A204.1 (cell line): Measurements from ENCODE around the gene NBDY.
"Not testable (repeated sequence)": the region's sequence is repeated elsewhere in the genome, so short reads cannot be mapped to it uniquely, and the experiment has no call there.

Experiments used
- FAIRE-seq: peaks from 2 replicates; lab custom pipeline; 2012; peaks lifted over from hg19 to GRCh38; lab: Jason Lieb, UNC

The NBDY gene

GRCh38 chrX:56729152-56729850 lies at the start of gene NBDY:
Gene NBDY (plus strand): TSS chrX:56729243. CDS start chrX:56729354, 111 bp downstream.
- no peak for FAIRE-seq

- FAIRE-seq, result not testable (repeated sequence)
Observed at GRCh38 chrX:56704530-56704929, 24.5 kb upstream of the NBDY start.

- peak; percentile 97 for FAIRE-seq
Observed at GRCh38 chrX:56726605-56727004, 2.4 kb upstream of the NBDY start.

- FAIRE-seq, result no peak
Observed at GRCh38 chrX:56727531-56727930, 1.5 kb upstream of the NBDY start.

- peak; percentile 27 for FAIRE-seq
Observed at GRCh38 chrX:56728321-56728720, 722 bp upstream of the NBDY start.

- peak; percentile 70 for FAIRE-seq
Observed at GRCh38 chrX:56728752-56729151, 291 bp upstream of the NBDY start.

- FAIRE-seq, result no peak
Observed at GRCh38 chrX:56733459-56734046, 4.5 kb downstream of the NBDY start.

GRCh38 chrX:56736219-56736618 lies 7.2 kb downstream of the NBDY start:
- FAIRE-seq, result no peak

- FAIRE-seq, result no peak
Observed at GRCh38 chrX:56738670-56739069, 9.6 kb downstream of the NBDY start.

GRCh38 chrX:56744996-56745395 lies 16.0 kb downstream of the NBDY start:
- no peak for FAIRE-seq

- FAIRE-seq, result no peak
Observed at GRCh38 chrX:56746996-56747395, 18.0 kb downstream of the NBDY start.

GRCh38 chrX:56751071-56751470 lies 22.0 kb downstream of the NBDY start:
- no peak for FAIRE-seq

- FAIRE-seq, result no peak
Observed at GRCh38 chrX:56757327-56757726, 28.3 kb downstream of the NBDY start.

GRCh38 chrX:56758456-56758855 lies 29.4 kb downstream of the NBDY start:
- no peak for FAIRE-seq

- no peak for FAIRE-seq
Observed at GRCh38 chrX:56759736-56760409, 30.8 kb downstream of the NBDY start.

- not testable (repeated sequence) for FAIRE-seq
Observed at GRCh38 chrX:56760410-56761124, 31.5 kb downstream of the NBDY start.

GRCh38 chrX:56761167-56761566 lies 32.1 kb downstream of the NBDY start:
- FAIRE-seq, result no peak

GRCh38 chrX:56762220-56762619 lies 33.2 kb downstream of the NBDY start:
- no peak for FAIRE-seq

- no peak for FAIRE-seq
Observed at GRCh38 chrX:56762707-56763555, 33.9 kb downstream of the NBDY start.

- FAIRE-seq, result no peak
Observed at GRCh38 chrX:56763556-56764152, 34.6 kb downstream of the NBDY start.

GRCh38 chrX:56764153-56764974 lies 35.3 kb downstream of the NBDY start:
- peak; percentile 9 for FAIRE-seq
